Renal cortex interstitium (tissue), 15 donors: ENCODE results near the gene STMN3. TPM values are rescaled to one million over a fixed set of nuclear protein-coding genes. Genes with fewer than 3 reads are reported as not detected.

Experiments
- DNase-seq, 11 donors: peaks; one replicate each; pipeline ENCODE4 v3.0.0-alpha.2; 2013; ENCODE audit warnings: low read depth in 9 of 11, low spot score in 4 of 11; ENCODE audit errors: extremely low read depth in 1 of 11
- long read RNA-seq, 16 experiments: transcript quantifications; one replicate each; lab custom pipeline, GENCODE V29; 2026
- polyA plus RNA-seq, 3 donors: library from polyadenylated mRNA; unstranded; fragments of 120-200 nt; gene quantifications; one replicate each; pipeline ENCODE4 v1.2.1, GENCODE V29; 2013; ENCODE audit not compliant: insufficient read length in 3 of 3

STMN3 gene
- polyA plus RNA-seq: 10 to 100 TPM; 20.7 to 36.7 (median 32.5) TPM
- long read RNA-seq, donor 1, transcript STMN3-201 (5 exons, 2,255 nt): major isoform, 16 of 68 reads
- long read RNA-seq, donor 1, partial matches to known transcripts: 52 of 68 reads
- long read RNA-seq, donor 1, other reads (novel, unspliced or antisense): 0 of 68 reads
- long read RNA-seq, donor 2, transcript STMN3-201 (5 exons, 2,255 nt): major isoform, 12 of 12 reads
- long read RNA-seq, donor 2, partial matches to known transcripts: 0 of 12 reads
- long read RNA-seq, donor 2, other reads (novel, unspliced or antisense): 0 of 12 reads
- long read RNA-seq, donor 3, transcript STMN3-201 (5 exons, 2,255 nt): major isoform, 19 of 19 reads
- long read RNA-seq, donor 3, partial matches to known transcripts: 0 of 19 reads
- long read RNA-seq, donor 3, other reads (novel, unspliced or antisense): 0 of 19 reads
- long read RNA-seq, donor 4, transcript STMN3-201 (5 exons, 2,255 nt): major isoform, 10 of 10 reads
- long read RNA-seq, donor 4, partial matches to known transcripts: 0 of 10 reads
- long read RNA-seq, donor 4, other reads (novel, unspliced or antisense): 0 of 10 reads
- long read RNA-seq, donor 5, transcript STMN3-201 (5 exons, 2,255 nt): major isoform, 17 of 22 reads
- long read RNA-seq, donor 5, partial matches to known transcripts: 5 of 22 reads
- long read RNA-seq, donor 5, other reads (novel, unspliced or antisense): 0 of 22 reads
- long read RNA-seq, donor 6, transcript STMN3-201 (5 exons, 2,255 nt): major isoform, 14 of 14 reads
- long read RNA-seq, donor 6, partial matches to known transcripts: 0 of 14 reads
- long read RNA-seq, donor 6, other reads (novel, unspliced or antisense): 0 of 14 reads
- long read RNA-seq, donor 7, transcript STMN3-201 (5 exons, 2,255 nt): major isoform, 16 of 23 reads
- long read RNA-seq, donor 7, partial matches to known transcripts: 7 of 23 reads
- long read RNA-seq, donor 7, other reads (novel, unspliced or antisense): 0 of 23 reads
- long read RNA-seq, donor 8, transcript STMN3-201 (5 exons, 2,255 nt): major isoform, 18 of 18 reads
- long read RNA-seq, donor 8, partial matches to known transcripts: 0 of 18 reads
- long read RNA-seq, donor 8, other reads (novel, unspliced or antisense): 0 of 18 reads
- long read RNA-seq, donor 9, transcript STMN3-201 (5 exons, 2,255 nt): major isoform, 11 of 16 reads
- long read RNA-seq, donor 9, partial matches to known transcripts: 5 of 16 reads
- long read RNA-seq, donor 9, other reads (novel, unspliced or antisense): 0 of 16 reads
- long read RNA-seq, donor 10, transcript STMN3-201 (5 exons, 2,255 nt): major isoform, 14 of 14 reads
- long read RNA-seq, donor 10, partial matches to known transcripts: 0 of 14 reads
- long read RNA-seq, donor 10, other reads (novel, unspliced or antisense): 0 of 14 reads
- long read RNA-seq, donor 11, transcript STMN3-201 (5 exons, 2,255 nt): major isoform, 5 of 5 reads
- long read RNA-seq, donor 11, partial matches to known transcripts: 0 of 5 reads
- long read RNA-seq, donor 11, other reads (novel, unspliced or antisense): 0 of 5 reads
- long read RNA-seq, donor 12, partial matches to known transcripts: 0 of 2 reads
- long read RNA-seq, donor 12, other reads (novel, unspliced or antisense): 0 of 2 reads
- long read RNA-seq, donor 13, transcript STMN3-201 (5 exons, 2,255 nt): major isoform, 26 of 26 reads
- long read RNA-seq, donor 13, partial matches to known transcripts: 0 of 26 reads
- long read RNA-seq, donor 13, other reads (novel, unspliced or antisense): 0 of 26 reads
- long read RNA-seq, donor 14, transcript STMN3-201 (5 exons, 2,255 nt): major isoform, 11 of 11 reads
- long read RNA-seq, donor 14, partial matches to known transcripts: 0 of 11 reads
- long read RNA-seq, donor 14, other reads (novel, unspliced or antisense): 0 of 11 reads
- long read RNA-seq, donor 15, transcript STMN3-201 (5 exons, 2,255 nt): major isoform, 5 of 5 reads
- long read RNA-seq, donor 15, partial matches to known transcripts: 0 of 5 reads
- long read RNA-seq, donor 15, other reads (novel, unspliced or antisense): 0 of 5 reads
- long read RNA-seq, donor 16, transcript STMN3-201 (5 exons, 2,255 nt): major isoform, 26 of 32 reads
- long read RNA-seq, donor 16, partial matches to known transcripts: 6 of 32 reads
- long read RNA-seq, donor 16, other reads (novel, unspliced or antisense): 0 of 32 reads

- DNase-seq: peak; percentile 75 to 93 (median 90)
These were observed at the start of gene STMN3 for GRCh38 chr20:63653041-63653973. Gene STMN3 (minus strand): TSS chr20:63653424. CDS start chr20:63653345, 79 bp downstream.

GRCh38 chr20:63702036-63702665 is 48.9 kb upstream of the STMN3 start:
- DNase-seq: no peak

- no peak for DNase-seq
These were observed 48.3 kb upstream of the STMN3 start for GRCh38 chr20:63701329-63702035.

- no peak for DNase-seq
These were observed 47.8 kb upstream of the STMN3 start for GRCh38 chr20:63701051-63701328.

- no peak for DNase-seq
These were observed 47.2 kb upstream of the STMN3 start for GRCh38 chr20:63700199-63701050.

- DNase-seq: no peak
These were observed 46.4 kb upstream of the STMN3 start for GRCh38 chr20:63699466-63700198.

- no peak for DNase-seq
These were observed 45.7 kb upstream of the STMN3 start for GRCh38 chr20:63698739-63699465.

GRCh38 chr20:63697868-63698545 is 44.8 kb upstream of the STMN3 start:
- no peak for DNase-seq

GRCh38 chr20:63697357-63697867 is 44.2 kb upstream of the STMN3 start:
- no peak for DNase-seq

- DNase-seq: no peak
These were observed 43.6 kb upstream of the STMN3 start, which contains the start of gene TNFRSF6B for GRCh38 chr20:63696628-63697356. Gene TNFRSF6B (plus strand): TSS chr20:63696652. CDS start chr20:63696768, 116 bp downstream.

- DNase-seq: peak in 3 of 11 donors; percentile 37 to 43 (median 41)
These were observed 43.0 kb upstream of the STMN3 start for GRCh38 chr20:63696306-63696627.
